Measurements from ENCODE around the gene MOB3A.

MOB3A gene

GRCh38 chr19:2122982-2123381, 26.9 kb upstream of the MOB3A start:
- no peak overlapping the region for H3K4me3 ChIP-seq (replicated peaks in 1 of 2; ENCODE audit: low read depth in 2 of 2, low read length in 2 of 2)
- no peak for TF ChIP-seq CTCF (IDR thresholded peaks at IDR 0.05; ENCODE audit: low read depth, low read length)
- DNase-seq (ENCODE audit: low read depth in 2 of 2), result no peak

- no peak for DNase-seq (ENCODE audit: low read depth in 2 of 2)
- H3K4me3 ChIP-seq (replicated peaks in 1 of 2; ENCODE audit: low read depth in 2 of 2, low read length in 2 of 2), result no peak overlapping the region
- no peak for TF ChIP-seq CTCF (IDR thresholded peaks at IDR 0.05; ENCODE audit: low read depth, low read length)
Measured at GRCh38 chr19:2122251-2122650, 26.1 kb upstream of the MOB3A start.

GRCh38 chr19:2121416-2122051, 25.4 kb upstream of the MOB3A start:
- H3K4me3 ChIP-seq (replicated peaks in 1 of 2; ENCODE audit: low read depth in 2 of 2, low read length in 2 of 2), result no peak overlapping the region
- TF ChIP-seq CTCF (IDR thresholded peaks at IDR 0.05; ENCODE audit: low read depth, low read length), result no peak
- DNase-seq (ENCODE audit: low read depth in 2 of 2), result no peak

GRCh38 chr19:2120821-2121220, 24.7 kb upstream of the MOB3A start:
- no peak for DNase-seq (ENCODE audit: low read depth in 2 of 2)
- H3K4me3 ChIP-seq (replicated peaks in 1 of 2; ENCODE audit: low read depth in 2 of 2, low read length in 2 of 2), result no peak overlapping the region
- TF ChIP-seq CTCF (IDR thresholded peaks at IDR 0.05; ENCODE audit: low read depth, low read length), result no peak

GRCh38 chr19:2119921-2120785, 24.0 kb upstream of the MOB3A start:
- DNase-seq (ENCODE audit: low read depth in 2 of 2), result no peak
- no peak overlapping the region for H3K4me3 ChIP-seq (replicated peaks in 1 of 2; ENCODE audit: low read depth in 2 of 2, low read length in 2 of 2)
- no peak for TF ChIP-seq CTCF (IDR thresholded peaks at IDR 0.05; ENCODE audit: low read depth, low read length)

GRCh38 chr19:2118438-2118837, 22.3 kb upstream of the MOB3A start:
- H3K4me3 ChIP-seq (replicated peaks in 1 of 2; ENCODE audit: low read depth in 2 of 2, low read length in 2 of 2), result no peak overlapping the region
- TF ChIP-seq CTCF (IDR thresholded peaks at IDR 0.05; ENCODE audit: low read depth, low read length), result no peak
- no peak for DNase-seq (ENCODE audit: low read depth in 2 of 2)

All from cardiac fibroblast (primary cell).